Lower leg skin (tissue), 4 donors: ENCODE data around the gene CLIP2. TPM values are rescaled to one million over a fixed set of nuclear protein-coding genes. Genes with fewer than 3 reads are reported as not detected.
"Not testable (repeated sequence)": the region's sequence is repeated elsewhere in the genome, so short reads cannot be mapped to it uniquely, and the experiment has no call there.

Source experiments
- DNase-seq, 2 donors: peaks; one replicate each; pipeline ENCODE4 v3.0.0-alpha.2; 2019; ENCODE audit warnings: low spot score in 2 of 2
- H3K4me3 ChIP-seq: fragments of 200-600 bp; sonication (generic); 2 replicates; pipeline ENCODE4 v1.5.1; 2017; ENCODE audit warnings: mild to moderate bottlenecking, low read depth; ENCODE audit not compliant: poor library complexity, severe bottlenecking
- CTCF ChIP-seq, 3 donors: fragments of 450-650 bp; IDR thresholded peaks; one replicate each; pipeline ENCODE4 v1.5.1; 2016; ENCODE audit warnings: antibody characterized with exemption in 3 of 3, mild to moderate bottlenecking in 3 of 3, moderate library complexity in 2 of 3
- POLR2A ChIP-seq, 2 donors: fragments of 450-650 bp; IDR thresholded peaks; one replicate each; pipeline ENCODE4 v1.6.1; 2016 to 2017; ENCODE audit warnings: antibody characterized with exemption in 2 of 2, mild to moderate bottlenecking in 1 of 2, moderate library complexity in 1 of 2
- WGBS, 2 donors: methylation state at CpG; one replicate each; pipeline ENCODE4 v1.1.5; 2018; 5-methylcytosine and 5-hydroxymethylcytosine counted together
- intact Hi-C: fragments of 100-400 bp; cut with DNase I; formaldehyde crosslinking; loops from one replicate; pipeline ENCODE4 v1.15.0; 2023; ENCODE audit warnings: low total_unique reads
- total RNA-seq, 4 donors: library from RNA; depleted of rRNA; stranded (reverse); fragments of >200 nt; gene quantifications; one replicate each; pipeline ENCODE4 v1.1.0, GENCODE V29; 2016

CLIP2 gene
- total RNA-seq, 4 donors from 2014 or later, result 29.1 to 60.2 (median 52.5) TPM

- TF ChIP-seq POLR2A (IDR thresholded peaks at IDR 0.05), result no peak
- no peak for TF ChIP-seq CTCF (IDR thresholded peaks at IDR 0.05)
- WGBS, 2 donors, result 58 to 77% methylated on average over 7 of the region's 7 CpGs
- no peak overlapping the region for H3K4me3 ChIP-seq
- intact Hi-C loops, result no loop called here
- no peak for DNase-seq
Observed at GRCh38 chr7:74409571-74409970, 120.4 kb downstream of the CLIP2 start.

GRCh38 chr7:74410772-74411171 is 121.6 kb downstream of the CLIP2 start:
- intact Hi-C loops, result no loop called here
- no peak for DNase-seq
- no peak overlapping the region for H3K4me3 ChIP-seq
- no peak for TF ChIP-seq CTCF (IDR thresholded peaks at IDR 0.05)
- no peak for TF ChIP-seq POLR2A (IDR thresholded peaks at IDR 0.05)
- 69 to 81% methylated on average over 2 of the region's 2 CpGs for WGBS, 2 donors

- H3K4me3 ChIP-seq, intact Hi-C loops, DNase-seq: not testable (repeated sequence)
- 73 to 88% methylated on average over 5 of the region's 5 CpGs for WGBS, 2 donors
Observed at GRCh38 chr7:74411571-74411970, 122.4 kb downstream of the CLIP2 start.

- intact Hi-C loops, result no loop called here
- H3K4me3 ChIP-seq, result no peak overlapping the region
- no peak for TF ChIP-seq CTCF (IDR thresholded peaks at IDR 0.05)
- no peak for DNase-seq
- WGBS, 2 donors, result 35 to 39% methylated on average over 4 of the region's 4 CpGs
Observed at GRCh38 chr7:74412056-74412455, 122.8 kb downstream of the CLIP2 start.

GRCh38 chr7:74412603-74413002 is 123.4 kb downstream of the CLIP2 start:
- intact Hi-C loops, result no loop called here
- no peak for DNase-seq
- TF ChIP-seq POLR2A (IDR thresholded peaks at IDR 0.05) (no peak), CTCF (IDR thresholded peaks at IDR 0.05) (no peak)
- WGBS, 2 donors, result 85 to 86% methylated on average over 3 of the region's 3 CpGs
- H3K4me3 ChIP-seq, result no peak overlapping the region

- intact Hi-C loops, H3K4me3 ChIP-seq, DNase-seq: not testable (repeated sequence)
- 71% methylated on average over 7 of the region's 7 CpGs; no CpG with 5 or more reads in 1 of the 2 donors for WGBS, 2 donors
Observed at GRCh38 chr7:74414595-74415333, 125.6 kb downstream of the CLIP2 start.

GRCh38 chr7:74417419-74417971 is 128.3 kb downstream of the CLIP2 start:
- no peak overlapping the region for H3K4me3 ChIP-seq
- DNase-seq, result peak; percentile 48 to 93
- TF ChIP-seq CTCF (IDR thresholded peaks at IDR 0.05) (peak in 1 of 3 donors; percentile 91), POLR2A (IDR thresholded peaks at IDR 0.05) (no peak)
- WGBS, 2 donors, result 17 to 23% methylated on average over 15 to 16 of the region's 16 CpGs
- intact Hi-C loops, result no loop called here
